Astrocyte of the spinal cord (primary cell): ENCODE measurements around the gene SNX19.

Experiments
- DNase-seq: peaks from one replicate; pipeline ENCODE4 v3.0.0; 2011; ENCODE audit warnings: low read depth, low spot score
- H3K4me3 ChIP-seq: 2 replicates; pipeline ENCODE4 v1.5.1; 2011; ENCODE audit warnings: low read depth, mild to moderate bottlenecking, low read length, moderate library complexity
- in situ Hi-C: cut with HindIII; loops from 2 replicates; pipeline ENCODE4 v1.10.0; 2017; ENCODE audit warnings: low sequenced_read_pairs
- TF ChIP-seq, protein P1 (sequence below): IDR thresholded peaks from 2 replicates; pipeline ENCODE4 v1.5.1; 2012; ENCODE audit warnings: low read depth, mild to moderate bottlenecking, low read length, inconsistent platforms

SNX19 gene

DNA sequence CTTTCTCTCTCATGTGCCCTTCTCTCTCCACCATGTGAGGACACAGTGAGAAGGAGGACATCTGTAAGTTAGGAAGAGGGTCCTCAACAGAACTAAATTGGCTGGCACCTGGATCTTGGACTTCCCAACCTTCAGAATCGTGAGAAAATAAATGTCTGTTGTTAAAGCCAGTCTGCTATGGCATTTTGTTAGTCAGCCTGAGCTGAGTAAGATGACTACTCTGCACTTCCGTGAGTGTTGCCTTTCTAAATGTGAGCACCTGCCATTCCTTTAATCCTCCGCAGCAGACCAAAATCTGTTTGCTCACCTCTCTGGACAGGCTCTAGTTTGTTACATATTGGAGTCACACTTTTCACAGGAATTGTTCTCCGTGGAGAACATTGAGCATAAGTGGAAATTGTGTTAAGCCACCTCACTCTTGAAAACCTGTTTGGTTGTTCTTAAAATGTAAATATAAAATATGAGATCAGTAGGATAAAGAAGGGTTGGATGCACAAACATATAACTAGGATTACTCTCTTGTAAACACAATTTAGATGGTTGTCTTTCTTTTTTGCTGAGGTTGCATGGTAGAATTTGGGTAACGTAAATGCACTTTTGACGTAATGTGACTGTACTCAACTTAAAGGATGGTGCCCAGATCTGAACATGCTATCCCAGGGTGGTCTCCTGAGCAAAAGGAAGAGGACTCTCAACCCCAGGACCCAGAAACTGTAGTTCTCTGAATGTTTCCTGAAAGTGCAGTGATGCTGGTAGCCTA is 65.9 kb downstream of the SNX19 start:
- DNase-seq = no peak
- in situ Hi-C loops = loop anchor here (25.0 kb wide), 1 partner anchor 413 kb away; the partner anchor contains the start of genes ADAMTS15 and ADAMTS8
- TF ChIP-seq, protein P1, sequence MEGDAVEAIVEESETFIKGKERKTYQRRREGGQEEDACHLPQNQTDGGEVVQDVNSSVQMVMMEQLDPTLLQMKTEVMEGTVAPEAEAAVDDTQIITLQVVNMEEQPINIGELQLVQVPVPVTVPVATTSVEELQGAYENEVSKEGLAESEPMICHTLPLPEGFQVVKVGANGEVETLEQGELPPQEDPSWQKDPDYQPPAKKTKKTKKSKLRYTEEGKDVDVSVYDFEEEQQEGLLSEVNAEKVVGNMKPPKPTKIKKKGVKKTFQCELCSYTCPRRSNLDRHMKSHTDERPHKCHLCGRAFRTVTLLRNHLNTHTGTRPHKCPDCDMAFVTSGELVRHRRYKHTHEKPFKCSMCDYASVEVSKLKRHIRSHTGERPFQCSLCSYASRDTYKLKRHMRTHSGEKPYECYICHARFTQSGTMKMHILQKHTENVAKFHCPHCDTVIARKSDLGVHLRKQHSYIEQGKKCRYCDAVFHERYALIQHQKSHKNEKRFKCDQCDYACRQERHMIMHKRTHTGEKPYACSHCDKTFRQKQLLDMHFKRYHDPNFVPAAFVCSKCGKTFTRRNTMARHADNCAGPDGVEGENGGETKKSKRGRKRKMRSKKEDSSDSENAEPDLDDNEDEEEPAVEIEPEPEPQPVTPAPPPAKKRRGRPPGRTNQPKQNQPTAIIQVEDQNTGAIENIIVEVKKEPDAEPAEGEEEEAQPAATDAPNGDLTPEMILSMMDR = no peak
- H3K4me3 ChIP-seq = no peak overlapping the region

DNA sequence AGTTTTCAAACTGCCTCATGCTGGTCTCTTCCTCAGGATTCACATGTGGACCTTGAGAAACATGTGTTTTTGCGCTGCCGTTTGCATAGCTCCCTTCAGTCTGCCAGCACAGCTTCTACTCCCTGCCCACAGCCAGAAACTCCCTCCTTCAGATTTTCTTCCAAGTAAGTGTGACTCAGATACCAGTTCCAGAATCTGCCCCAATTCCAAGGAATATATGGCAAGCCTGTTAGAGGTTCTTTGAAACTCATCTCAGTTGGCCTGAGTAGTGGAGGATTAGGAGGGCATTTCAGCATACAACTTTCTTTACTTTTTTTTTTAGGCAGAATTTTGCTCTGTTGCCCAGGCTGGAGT is 67.1 kb downstream of the SNX19 start:
- in situ Hi-C loops = no loop called here
- peak; percentile 69 for DNase-seq
- no peak overlapping the region for H3K4me3 ChIP-seq
- TF ChIP-seq, protein P1 = no peak

DNA sequence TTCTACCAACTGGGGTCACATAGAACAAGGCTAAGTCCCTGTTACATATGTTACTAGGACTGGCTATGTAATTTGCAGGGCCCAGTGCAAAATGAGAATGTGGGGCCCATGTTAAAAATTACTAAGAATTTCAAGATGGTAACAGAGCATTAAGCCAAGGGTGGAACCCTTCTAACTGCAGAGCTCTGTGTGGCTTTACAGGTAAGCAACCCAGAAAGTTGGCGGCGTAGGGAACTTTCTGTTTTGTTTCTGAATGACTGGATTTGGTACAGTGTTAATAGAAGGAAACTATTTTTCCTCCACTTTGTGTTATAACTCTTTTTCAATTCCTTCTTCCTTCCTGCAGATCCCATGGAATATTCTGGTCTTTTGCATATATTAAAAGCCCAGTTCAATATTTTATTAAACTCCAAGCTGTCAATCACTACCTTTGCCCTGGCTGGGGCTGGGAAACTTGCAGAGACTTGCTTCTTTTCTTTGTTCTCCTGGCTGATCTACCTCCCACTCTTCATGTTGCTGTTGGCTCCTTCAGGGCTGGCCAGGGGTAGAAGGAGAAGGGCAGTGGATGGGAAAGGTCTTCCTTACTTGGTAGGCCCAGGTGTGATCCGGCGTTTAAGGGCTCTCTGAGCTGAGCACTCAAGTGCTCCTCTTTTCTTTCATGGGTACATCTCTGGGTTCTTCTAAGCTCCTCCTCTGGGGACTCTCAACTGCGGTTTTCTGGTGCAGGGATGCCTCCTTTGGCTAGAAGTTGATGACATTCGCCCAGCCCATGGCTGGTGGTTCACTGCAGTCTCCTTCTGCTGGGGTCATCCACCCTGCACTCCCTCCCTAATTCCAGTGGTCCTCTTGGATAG is 67.7 kb downstream of the SNX19 start:
- no peak overlapping the region for H3K4me3 ChIP-seq
- TF ChIP-seq, protein P1 = no peak
- DNase-seq = no peak
- in situ Hi-C loops = no loop called here

DNA sequence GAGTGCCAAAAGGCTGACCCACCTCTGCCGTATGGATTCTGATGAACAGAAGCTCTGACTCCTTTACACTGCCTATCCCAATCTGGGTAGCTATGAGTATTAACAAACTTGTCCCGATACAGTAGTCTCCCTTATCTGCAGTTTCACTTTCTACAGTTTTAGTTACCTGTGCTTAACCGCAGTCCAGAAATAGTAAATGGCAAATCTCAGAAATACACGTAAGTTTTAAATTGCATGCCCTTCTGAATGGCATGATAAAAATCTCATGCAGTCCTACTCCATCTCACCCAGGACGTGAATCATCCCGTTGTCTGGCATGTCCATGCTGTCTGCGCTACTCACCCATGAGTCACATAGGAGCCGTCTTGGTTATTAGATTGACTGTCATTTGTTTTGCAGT is 68.8 kb downstream of the SNX19 start:
- peak; percentile 83 for DNase-seq
- in situ Hi-C loops = no loop called here
- no peak overlapping the region for H3K4me3 ChIP-seq
- TF ChIP-seq, protein P1 = no peak

DNA sequence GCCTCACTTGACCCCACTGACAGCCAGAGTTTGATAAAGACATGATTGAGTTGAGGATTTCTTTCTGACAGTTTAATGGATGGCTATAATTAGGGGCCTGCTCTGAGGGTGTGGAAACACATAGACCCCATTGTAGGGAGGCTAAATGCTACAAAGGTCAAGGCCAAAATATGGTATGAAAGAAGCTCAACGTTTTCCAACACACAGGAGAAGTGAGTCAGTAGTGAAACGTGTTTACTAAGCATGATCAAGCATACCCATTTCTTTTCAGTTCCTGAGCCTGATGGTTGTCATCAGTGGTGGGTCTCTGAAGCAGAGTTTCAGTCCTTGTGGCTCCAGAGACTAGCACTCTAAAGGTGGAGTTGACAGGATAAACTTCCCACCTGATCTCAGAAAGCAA is 69.7 kb downstream of the SNX19 start:
- TF ChIP-seq, protein P1 = no peak
- no peak overlapping the region for H3K4me3 ChIP-seq
- no peak for DNase-seq
- in situ Hi-C loops = no loop called here

DNA sequence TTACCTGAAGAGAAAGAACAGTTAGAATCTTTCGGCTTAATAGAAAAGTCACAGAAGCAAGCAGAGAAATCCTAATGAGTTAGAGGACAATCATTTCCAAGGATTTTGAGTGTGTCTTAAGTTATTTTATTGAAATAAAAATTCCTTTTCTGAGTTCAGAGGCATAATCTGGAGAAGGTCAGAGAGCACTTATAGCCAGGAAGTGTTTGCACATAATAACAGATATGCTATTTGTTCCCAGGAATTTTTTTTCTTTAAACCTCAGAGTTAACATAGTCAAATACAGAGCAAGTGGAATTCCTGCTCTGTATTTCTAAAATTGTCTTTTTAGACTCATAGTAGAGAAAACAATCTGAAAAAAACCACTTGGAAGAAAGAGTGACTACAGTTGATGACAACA is 74.3 kb downstream of the SNX19 start:
- DNase-seq = no peak
- no peak overlapping the region for H3K4me3 ChIP-seq
- TF ChIP-seq, protein P1 = no peak
- in situ Hi-C loops = no loop called here
